ENCODE results near the gene PRKACA.
"Not testable (repeated sequence)": the region's sequence is repeated elsewhere in the genome, so short reads cannot be mapped to it uniquely, and the experiment has no call there.

The PRKACA gene

GRCh38 chr19:14053500-14053899 is 64.1 kb downstream of the PRKACA start:
- no peak for DNase-seq (ENCODE audit: low read depth, low spot score)
- H3K27ac ChIP-seq: no peak overlapping the region

DNA sequence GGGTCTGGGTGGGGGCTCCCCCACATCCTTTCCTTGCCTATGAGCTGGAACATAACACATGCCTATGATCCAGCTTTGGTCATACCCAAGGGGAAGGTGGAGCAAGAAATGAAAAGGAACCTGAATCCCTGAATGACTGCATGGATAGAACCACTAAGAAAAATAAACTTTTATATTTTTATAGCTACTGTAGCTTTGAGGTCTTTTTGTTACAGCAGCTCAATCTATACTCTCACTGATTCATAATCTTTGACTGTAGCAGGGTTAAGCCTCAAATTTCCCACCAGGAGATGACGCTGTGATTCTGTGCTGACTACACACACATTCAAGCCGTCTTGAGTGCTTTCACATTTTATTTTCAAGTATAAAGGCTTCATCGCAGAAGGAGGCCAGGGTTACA is 64.5 kb downstream of the PRKACA start:
- no peak overlapping the region for H3K27ac ChIP-seq
- DNase-seq (ENCODE audit: low read depth, low spot score): no peak

- no peak for DNase-seq (ENCODE audit: low read depth, low spot score)
These were observed 65.1 kb downstream of the PRKACA start for GRCh38 chr19:14052470-14052869.

DNA sequence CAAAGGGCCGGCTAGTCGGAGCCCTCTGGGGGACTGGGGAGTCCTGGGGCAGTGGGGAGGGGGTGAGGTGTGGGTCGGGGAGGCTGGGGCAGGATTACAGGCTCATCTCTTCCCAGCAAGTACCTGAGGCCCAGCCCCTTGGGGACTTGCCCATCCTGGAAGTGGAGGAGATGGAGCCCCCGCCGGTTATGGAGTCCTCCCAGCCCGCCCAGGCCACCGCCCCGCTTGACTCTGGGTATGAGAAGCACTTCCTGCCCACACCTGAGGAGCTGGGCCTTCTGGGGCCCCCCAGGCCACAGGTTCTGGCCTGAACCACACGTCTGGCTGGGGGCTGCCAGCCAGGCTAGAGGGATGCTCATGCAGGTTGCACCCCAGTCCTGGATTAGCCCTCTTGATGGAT is 65.6 kb downstream of the PRKACA start:
- no peak for DNase-seq (ENCODE audit: low read depth, low spot score)
- no peak overlapping the region for H3K27ac ChIP-seq

More at GRCh38 chr19:14052470-14052869, 65.1 kb downstream of the PRKACA start:
- H3K27ac ChIP-seq: no peak overlapping the region

DNA sequence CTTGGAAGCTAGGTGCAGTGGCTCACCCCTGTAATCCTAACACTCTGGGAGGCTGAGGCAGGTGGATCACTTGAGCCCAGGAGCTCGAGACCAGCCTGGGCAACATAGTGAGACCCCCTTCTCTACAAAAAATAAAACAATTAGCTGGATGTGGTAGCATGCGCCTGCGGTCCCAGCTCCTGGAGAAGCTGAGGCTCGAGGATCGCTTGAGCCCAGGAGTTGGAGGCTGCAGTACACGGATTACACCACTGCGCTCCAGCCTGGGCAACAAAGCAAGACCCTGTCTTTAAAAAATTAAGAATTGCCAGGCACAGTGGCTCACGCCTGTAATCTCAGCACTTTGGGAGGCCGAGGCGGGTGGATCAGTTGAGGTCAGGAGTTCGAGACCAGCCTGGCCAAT is 66.6 kb downstream of the PRKACA start:
- not testable (repeated sequence) for DNase-seq (ENCODE audit: low read depth, low spot score); H3K27ac ChIP-seq

- no peak for DNase-seq (ENCODE audit: low read depth, low spot score)
- no peak overlapping the region for H3K27ac ChIP-seq
These were observed 67.0 kb downstream of the PRKACA start for GRCh38 chr19:14050512-14050911.

DNA sequence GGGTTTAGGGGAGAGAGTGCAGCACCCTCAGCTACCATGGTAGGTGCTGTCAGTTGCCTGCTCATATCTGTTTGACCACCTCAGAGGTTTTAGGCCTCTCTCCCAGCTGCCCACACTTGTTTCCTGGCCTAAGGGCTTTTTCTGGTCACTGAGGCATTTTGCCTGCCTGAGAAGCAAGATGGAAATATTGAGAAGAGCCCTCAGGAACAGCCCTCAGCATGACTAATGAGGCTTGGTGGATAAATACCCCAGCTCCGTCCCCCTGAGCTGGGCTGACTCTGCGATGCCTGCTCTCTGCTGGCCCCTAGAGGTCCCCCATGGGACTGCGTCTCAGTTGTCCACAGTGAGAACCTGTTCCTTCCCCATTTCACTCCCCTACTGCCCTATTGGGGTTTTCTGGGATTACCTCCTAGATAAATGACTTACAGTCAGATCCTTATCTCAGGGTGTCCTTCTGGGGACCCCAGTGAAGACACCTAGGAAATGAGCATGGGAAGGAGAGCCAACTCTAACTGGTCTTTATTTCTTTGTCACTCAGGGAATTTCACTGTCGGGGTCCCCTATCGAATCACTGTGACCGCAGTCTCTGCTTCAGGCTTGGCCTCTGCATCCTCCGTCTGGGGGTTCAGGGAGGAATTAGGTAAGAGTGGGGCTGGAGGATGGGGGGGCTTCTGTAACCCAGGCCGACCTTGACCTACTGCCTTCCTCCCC is 69.0 kb downstream of the PRKACA start:
- H3K27ac ChIP-seq: no peak overlapping the region
- DNase-seq (ENCODE audit: low read depth, low spot score): no peak

- DNase-seq (ENCODE audit: low read depth, low spot score); H3K27ac ChIP-seq: not testable (repeated sequence)
These were observed 69.7 kb downstream of the PRKACA start for GRCh38 chr19:14047866-14048265.

DNA sequence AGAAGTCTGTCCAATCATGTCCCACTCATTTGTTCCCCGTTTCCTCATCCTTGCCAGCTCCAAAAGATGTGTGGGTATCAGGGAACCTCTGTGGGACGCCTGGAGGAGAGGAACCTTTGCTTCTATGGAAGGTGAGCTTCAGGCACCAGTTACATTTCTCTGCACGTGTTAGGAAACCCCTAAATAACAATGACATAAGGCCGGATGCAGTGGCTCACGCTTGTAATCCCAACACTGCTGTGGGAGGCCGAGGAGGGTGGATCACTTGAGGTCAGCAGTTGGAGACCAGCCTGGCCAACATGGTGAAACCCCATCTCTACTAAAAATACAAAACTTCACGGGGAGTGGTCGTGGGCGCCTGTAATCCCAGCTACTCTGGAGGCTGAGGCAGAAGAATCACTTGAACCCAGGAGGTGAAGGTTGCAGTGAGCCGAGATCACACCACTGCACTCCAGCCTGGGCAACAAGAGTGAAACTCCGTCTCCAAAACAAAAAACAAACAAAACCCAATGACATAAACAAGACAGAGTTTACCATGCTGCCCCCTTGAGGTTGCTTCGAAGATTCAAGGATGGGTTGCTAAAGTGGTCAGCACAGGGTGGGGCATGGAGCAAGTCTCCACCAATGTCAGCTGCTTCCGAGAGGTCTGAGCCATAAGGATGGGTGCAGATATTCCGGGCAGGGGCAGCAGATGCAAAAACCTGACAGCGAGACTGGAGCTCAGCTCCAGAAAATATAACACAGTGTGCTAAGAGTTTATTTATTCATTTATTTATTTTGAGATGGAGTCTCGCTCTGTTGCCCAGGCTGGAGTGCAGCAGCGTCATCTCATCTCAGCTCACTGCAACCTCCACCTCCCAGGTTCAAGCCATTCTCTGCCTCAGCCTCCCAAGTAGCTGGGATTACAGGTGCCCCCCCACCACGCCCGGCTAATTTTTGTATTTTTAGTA is 74.6 kb downstream of the PRKACA start:
- not testable (repeated sequence) for H3K27ac ChIP-seq; DNase-seq (ENCODE audit: low read depth, low spot score)

All from epithelial cell of prostate (primary cell).